Type B pancreatic cell (in vitro differentiated cells): Measurements from ENCODE around the gene SMARCD1. TPM values are rescaled to one million over a fixed set of nuclear protein-coding genes. Genes with fewer than 3 reads are reported as not detected.

Experiments used
- DNase-seq: peaks from one replicate; pipeline ENCODE4 v3.0.0; 2021; ENCODE audit warnings: mixed read lengths; ENCODE audit not compliant: unreplicated experiment; ENCODE audit errors: extremely low spot score
- H3K27ac Mint-ChIP-seq: 2 replicates; pipeline ENCODE4 v1.8.0; 2021; ENCODE audit warnings: mild to moderate bottlenecking, mixed read lengths
- H3K27me3 Mint-ChIP-seq: 2 replicates; pipeline ENCODE4 v1.8.0; 2021; ENCODE audit warnings: mixed read lengths
- H3K36me3 Mint-ChIP-seq: 2 replicates; pipeline ENCODE4 v1.8.0; 2021; ENCODE audit warnings: mixed read lengths
- H3K4me1 Mint-ChIP-seq: one replicate; pipeline ENCODE4 v1.8.0; 2021; ENCODE audit warnings: mixed read lengths; ENCODE audit not compliant: unreplicated experiment
- H3K4me3 Mint-ChIP-seq: 2 replicates; pipeline ENCODE4 v1.8.0; 2021; ENCODE audit warnings: mild to moderate bottlenecking, mixed read lengths
- H3K9me3 Mint-ChIP-seq: 2 replicates; pipeline ENCODE4 v1.8.0; 2021; ENCODE audit warnings: mixed read lengths
- CTCF ChIP-seq: fragments of 200-600 bp; sonication (generic); conservative IDR thresholded peaks from 2 replicates; pipeline ENCODE4 v1.5.0; 2021; ENCODE audit warnings: antibody characterized with exemption, mild to moderate bottlenecking
- total RNA-seq: library from RNA; stranded (reverse); gene quantifications from 2 replicates; pipeline ENCODE4 v1.2.1, GENCODE V29; 2021; ENCODE audit warnings: low replicate concordance

The SMARCD1 gene
- total RNA-seq, 1 donor from 2014 or later = 100 TPM

GRCh38 chr12:50041962-50042361 is 43.2 kb upstream of the SMARCD1 start:
- peaks cover 20% of the 10 kb centered on the region for H3K4me1 Mint-ChIP-seq
- H3K27me3 Mint-ChIP-seq = peaks cover 10% of the 10 kb centered on the region
- H3K9me3 Mint-ChIP-seq = no peaks in the 10 kb centered on the region
- no peak for DNase-seq
- H3K4me3 Mint-ChIP-seq = no peak overlapping the region
- H3K27ac Mint-ChIP-seq = no peak overlapping the region
- TF ChIP-seq CTCF = no peak
- H3K36me3 Mint-ChIP-seq = no peaks in the 10 kb centered on the region

GRCh38 chr12:50042693-50043092 is 42.4 kb upstream of the SMARCD1 start:
- H3K4me1 Mint-ChIP-seq = peaks cover 20% of the 10 kb centered on the region
- TF ChIP-seq CTCF = no peak
- peaks cover 17% of the 10 kb centered on the region for H3K27me3 Mint-ChIP-seq
- H3K9me3 Mint-ChIP-seq = no peaks in the 10 kb centered on the region
- H3K36me3 Mint-ChIP-seq = no peaks in the 10 kb centered on the region
- DNase-seq = no peak
- H3K4me3 Mint-ChIP-seq = no peak overlapping the region
- H3K27ac Mint-ChIP-seq = no peak overlapping the region

GRCh38 chr12:50043308-50043707 is 41.8 kb upstream of the SMARCD1 start:
- H3K36me3 Mint-ChIP-seq = no peaks in the 10 kb centered on the region
- DNase-seq = no peak
- peaks cover 17% of the 10 kb centered on the region for H3K4me1 Mint-ChIP-seq
- no peak for TF ChIP-seq CTCF
- H3K4me3 Mint-ChIP-seq = no peak overlapping the region
- no peak overlapping the region for H3K27ac Mint-ChIP-seq
- no peaks in the 10 kb centered on the region for H3K9me3 Mint-ChIP-seq
- peaks cover 17% of the 10 kb centered on the region for H3K27me3 Mint-ChIP-seq

- no peaks in the 10 kb centered on the region for H3K9me3 Mint-ChIP-seq
- H3K4me3 Mint-ChIP-seq = no peak overlapping the region
- no peak for DNase-seq
- peaks cover 17% of the 10 kb centered on the region for H3K27me3 Mint-ChIP-seq
- H3K36me3 Mint-ChIP-seq = no peaks in the 10 kb centered on the region
- peaks cover 14% of the 10 kb centered on the region for H3K4me1 Mint-ChIP-seq
- no peak for TF ChIP-seq CTCF
- no peak overlapping the region for H3K27ac Mint-ChIP-seq
Measured at GRCh38 chr12:50043854-50044253, 41.3 kb upstream of the SMARCD1 start.

GRCh38 chr12:50047693-50048250 is 37.4 kb upstream of the SMARCD1 start:
- no peak for TF ChIP-seq CTCF
- Mint-ChIP-seq H3K4me3 (no peak overlapping the region), H3K4me1 (peaks cover 9% of the 10 kb centered on the region), H3K27ac (no peak overlapping the region), H3K9me3 (no peaks in the 10 kb centered on the region), H3K36me3 (no peaks in the 10 kb centered on the region), H3K27me3 (peaks cover 40% of the 10 kb centered on the region)
- DNase-seq = no peak
